ENCODE measurements around the gene SNRNP35.

The SNRNP35 gene

DNA sequence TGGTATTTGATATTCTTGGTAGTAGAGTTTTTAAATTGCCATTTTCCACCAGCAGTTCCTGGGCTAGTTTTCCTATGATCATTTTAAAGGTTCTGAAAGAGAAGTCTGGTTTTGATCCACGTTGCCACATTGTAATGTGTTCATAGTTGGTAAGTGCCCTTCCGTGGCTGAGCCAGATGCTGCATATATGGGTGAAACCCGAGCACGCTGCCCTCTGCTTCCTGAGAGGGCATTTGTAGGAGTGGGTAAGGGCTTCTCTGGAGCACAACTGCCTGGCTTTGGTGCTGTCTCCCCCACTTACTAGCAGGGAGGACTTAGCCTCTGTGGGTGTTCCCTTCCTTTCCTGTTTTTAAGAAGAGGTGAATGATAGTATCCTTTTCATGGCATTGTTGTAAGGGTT, 7.1 kb downstream of the SNRNP35 start:
- in situ Hi-C loops (cut with HindIII; ENCODE audit: low sequenced_read_pairs) = no loop called here
- H3K4me3 ChIP-seq (ENCODE audit: low read depth, low read length) = no peak overlapping the region
- no peak for DNase-seq (ENCODE audit: low read depth)
- TF ChIP-seq, protein P1, sequence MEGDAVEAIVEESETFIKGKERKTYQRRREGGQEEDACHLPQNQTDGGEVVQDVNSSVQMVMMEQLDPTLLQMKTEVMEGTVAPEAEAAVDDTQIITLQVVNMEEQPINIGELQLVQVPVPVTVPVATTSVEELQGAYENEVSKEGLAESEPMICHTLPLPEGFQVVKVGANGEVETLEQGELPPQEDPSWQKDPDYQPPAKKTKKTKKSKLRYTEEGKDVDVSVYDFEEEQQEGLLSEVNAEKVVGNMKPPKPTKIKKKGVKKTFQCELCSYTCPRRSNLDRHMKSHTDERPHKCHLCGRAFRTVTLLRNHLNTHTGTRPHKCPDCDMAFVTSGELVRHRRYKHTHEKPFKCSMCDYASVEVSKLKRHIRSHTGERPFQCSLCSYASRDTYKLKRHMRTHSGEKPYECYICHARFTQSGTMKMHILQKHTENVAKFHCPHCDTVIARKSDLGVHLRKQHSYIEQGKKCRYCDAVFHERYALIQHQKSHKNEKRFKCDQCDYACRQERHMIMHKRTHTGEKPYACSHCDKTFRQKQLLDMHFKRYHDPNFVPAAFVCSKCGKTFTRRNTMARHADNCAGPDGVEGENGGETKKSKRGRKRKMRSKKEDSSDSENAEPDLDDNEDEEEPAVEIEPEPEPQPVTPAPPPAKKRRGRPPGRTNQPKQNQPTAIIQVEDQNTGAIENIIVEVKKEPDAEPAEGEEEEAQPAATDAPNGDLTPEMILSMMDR (IDR thresholded peaks at IDR 0.05; ENCODE audit: low read depth, low read length, missing control alignments) = no peak

DNA sequence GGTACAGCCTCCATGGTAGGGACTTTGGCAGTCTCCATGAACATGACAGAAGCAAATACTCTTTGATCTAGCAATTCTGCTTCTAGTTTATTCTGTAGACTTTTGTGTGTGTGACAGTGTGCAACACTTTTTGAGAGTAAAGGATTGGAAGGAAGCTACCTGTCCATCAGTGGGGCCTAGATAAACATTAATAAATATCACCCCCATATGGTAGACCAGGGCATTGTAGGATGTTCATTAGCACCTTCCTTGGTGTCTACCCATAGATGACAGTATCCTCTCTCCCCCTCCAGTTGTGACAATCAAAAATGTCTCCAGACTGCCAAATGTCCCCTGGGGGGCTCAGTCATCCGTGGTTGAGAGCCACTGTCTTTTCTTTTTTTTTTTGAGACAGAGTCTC, 10.8 kb downstream of the SNRNP35 start:
- no peak overlapping the region for H3K4me3 ChIP-seq (ENCODE audit: low read depth, low read length)
- no peak for DNase-seq (ENCODE audit: low read depth)
- TF ChIP-seq, protein P1 (IDR thresholded peaks at IDR 0.05; ENCODE audit: low read depth, low read length, missing control alignments) = no peak
- in situ Hi-C loops (cut with HindIII; ENCODE audit: low sequenced_read_pairs) = no loop called here

DNA sequence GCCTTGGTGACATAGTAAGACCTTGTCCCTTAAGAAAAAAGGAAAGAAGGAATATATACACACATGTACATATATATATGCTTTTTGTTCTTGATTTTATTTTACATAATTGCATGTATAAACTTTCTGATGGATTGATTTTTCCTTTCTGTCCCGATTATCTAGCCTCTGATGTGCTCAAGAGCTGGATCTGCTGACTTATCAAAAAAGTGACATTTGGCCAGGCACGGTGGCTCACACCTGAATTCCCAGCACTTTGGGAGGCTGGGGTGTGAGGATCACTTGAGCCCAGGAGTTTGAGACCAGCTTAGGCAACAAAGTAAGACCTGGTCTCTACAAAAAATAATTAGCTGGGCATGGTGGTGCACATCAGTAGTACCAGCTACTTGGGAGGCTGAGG, 12.0 kb downstream of the SNRNP35 start:
- H3K4me3 ChIP-seq (ENCODE audit: low read depth, low read length) = no peak overlapping the region
- DNase-seq (ENCODE audit: low read depth) = no peak
- in situ Hi-C loops (cut with HindIII; ENCODE audit: low sequenced_read_pairs) = loop anchor here (5.0 kb wide), 1 partner anchor 73 kb away; no protein-coding TSS in a partner anchor
- TF ChIP-seq, protein P1 (IDR thresholded peaks at IDR 0.05; ENCODE audit: low read depth, low read length, missing control alignments) = no peak

DNA sequence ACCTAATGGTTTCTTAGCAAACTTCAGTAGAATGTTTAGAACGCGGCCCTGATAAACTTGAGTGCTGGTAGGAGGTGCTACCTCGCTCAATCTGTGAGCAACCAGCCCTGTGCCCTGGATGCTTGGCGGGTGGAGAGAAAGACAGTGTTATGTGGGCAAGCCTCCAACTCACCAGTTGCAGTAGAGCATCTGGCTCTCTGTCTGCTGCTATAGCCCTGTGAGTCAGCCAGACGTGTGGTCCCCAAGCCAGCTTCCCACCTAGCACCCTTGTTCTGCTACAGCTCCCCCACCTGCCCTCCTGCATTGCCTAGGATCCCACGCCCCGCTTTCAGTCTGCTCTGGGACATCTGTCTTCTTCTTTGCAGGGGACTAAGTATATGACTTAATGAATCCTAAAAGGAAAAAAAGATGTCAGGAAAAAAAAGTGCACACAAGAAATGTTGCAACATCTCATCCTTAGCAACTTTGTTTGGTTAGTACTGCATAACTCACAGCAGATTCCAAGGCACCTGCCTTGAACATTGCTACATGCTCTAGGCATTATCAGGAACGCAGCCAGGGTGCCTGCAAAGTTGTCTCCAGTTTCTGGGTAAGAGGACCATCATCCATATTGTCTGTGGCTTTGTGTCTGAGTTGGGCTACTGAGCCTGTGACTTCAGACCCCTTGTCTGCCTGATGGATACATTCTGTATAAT, 13.6 kb downstream of the SNRNP35 start:
- in situ Hi-C loops (cut with HindIII; ENCODE audit: low sequenced_read_pairs) = loop anchor here (5.0 kb wide), 1 partner anchor 74 kb away; no protein-coding TSS in a partner anchor
- TF ChIP-seq, protein P1 (IDR thresholded peaks at IDR 0.05; ENCODE audit: low read depth, low read length, missing control alignments) = no peak
- peak; percentile 18 for DNase-seq (ENCODE audit: low read depth)
- no peak overlapping the region for H3K4me3 ChIP-seq (ENCODE audit: low read depth, low read length)

DNA sequence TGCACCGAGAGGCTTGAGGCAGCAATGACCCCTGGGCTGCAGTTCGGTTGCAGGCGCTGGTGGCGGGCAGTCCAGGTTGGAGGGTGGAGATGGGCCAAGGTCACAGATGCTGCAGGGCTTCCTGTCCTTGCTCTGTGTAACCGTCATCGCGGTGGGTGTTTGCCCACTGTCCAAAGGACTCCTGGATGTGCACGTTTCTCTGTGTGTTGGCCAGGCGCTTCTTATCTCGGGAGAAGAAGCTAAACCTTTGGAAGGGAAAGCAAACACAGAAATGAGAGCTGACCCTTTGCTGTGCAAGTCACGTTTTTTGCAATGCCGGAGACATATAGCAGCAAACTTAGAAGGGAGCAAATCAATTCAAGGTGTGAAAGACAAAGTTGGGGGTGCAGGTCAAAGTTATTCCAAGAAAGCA, 14.5 kb downstream of the SNRNP35 start:
- in situ Hi-C loops (cut with HindIII; ENCODE audit: low sequenced_read_pairs) = loop anchor here (5.0 kb wide), 1 partner anchor 75 kb away; no protein-coding TSS in a partner anchor
- TF ChIP-seq, protein P1 (IDR thresholded peaks at IDR 0.05; ENCODE audit: low read depth, low read length, missing control alignments) = no peak
- no peak for DNase-seq (ENCODE audit: low read depth)
- H3K4me3 ChIP-seq (ENCODE audit: low read depth, low read length) = no peak overlapping the region

DNA sequence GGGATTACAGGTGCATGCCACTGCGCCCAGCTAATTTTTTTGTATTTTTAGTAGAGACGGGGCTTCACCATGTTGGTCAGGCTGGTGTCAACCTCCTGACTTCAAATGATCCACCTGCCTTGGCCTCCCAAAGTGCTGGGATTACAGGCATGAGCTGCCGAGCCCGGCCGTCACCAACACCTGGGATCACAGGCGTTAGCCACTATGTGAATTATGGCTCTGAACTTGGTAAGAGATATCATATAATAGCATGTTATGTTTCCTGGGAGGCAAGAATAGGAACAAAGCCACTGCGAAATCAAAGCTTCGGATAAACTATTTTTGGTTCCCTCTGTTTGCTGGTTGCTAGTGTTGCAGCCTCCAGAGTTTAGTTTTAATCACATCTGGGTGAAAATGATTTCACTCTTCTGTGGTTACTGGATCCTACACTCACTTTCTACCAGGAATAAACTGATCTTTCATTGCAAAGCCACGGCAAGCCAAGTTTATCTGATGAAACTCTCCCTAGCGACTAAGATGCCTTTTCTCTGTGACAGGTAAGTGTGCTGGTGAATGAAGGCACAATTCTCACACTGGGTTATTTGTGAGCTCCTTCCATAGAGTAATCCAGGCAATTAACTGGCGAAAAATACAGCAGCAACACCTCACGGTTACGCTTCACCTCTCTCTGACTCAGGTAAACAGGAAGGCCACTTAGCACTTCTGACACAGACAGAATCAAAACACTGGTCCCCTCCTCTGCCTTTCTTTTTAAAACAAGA, 16.7 kb downstream of the SNRNP35 start:
- H3K4me3 ChIP-seq (ENCODE audit: low read depth, low read length) = no peak overlapping the region
- DNase-seq (ENCODE audit: low read depth) = no peak
- in situ Hi-C loops (cut with HindIII; ENCODE audit: low sequenced_read_pairs) = loop anchor here (5.0 kb wide), 1 partner anchor 77 kb away; no protein-coding TSS in a partner anchor
- TF ChIP-seq, protein P1 (IDR thresholded peaks at IDR 0.05; ENCODE audit: low read depth, low read length, missing control alignments) = no peak

All from astrocyte of the cerebellum (primary cell).